ENCODE measurements around the gene GRID1.

DNA sequence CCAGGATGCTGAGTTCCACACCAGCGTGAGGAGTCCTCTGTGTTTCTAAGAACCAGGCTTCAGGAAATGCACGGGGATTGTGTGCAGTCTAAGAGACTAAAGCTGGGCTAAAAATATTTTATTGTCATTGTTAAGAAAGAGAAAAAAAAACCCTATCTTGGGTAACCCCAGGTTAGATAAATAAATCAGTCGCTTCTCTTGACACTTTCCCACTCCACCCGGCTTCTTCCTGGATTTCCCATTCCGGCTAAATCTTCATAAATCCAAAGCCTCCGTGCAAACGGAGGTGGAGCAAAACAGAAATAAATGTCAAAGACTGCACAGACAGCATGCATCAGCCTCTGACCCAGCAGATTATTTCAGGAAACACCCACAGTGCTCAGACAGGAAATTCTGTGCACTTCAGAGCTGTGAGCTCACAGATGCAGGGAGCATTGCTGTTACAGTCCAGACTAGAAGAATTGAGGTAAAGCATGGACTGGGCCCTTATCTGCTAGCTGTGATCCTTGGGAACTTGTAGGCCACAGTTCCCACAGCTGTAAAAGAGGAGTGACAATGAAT, 44.8 kb upstream of the GRID1 start:
- TF ChIP-seq, protein P1, sequence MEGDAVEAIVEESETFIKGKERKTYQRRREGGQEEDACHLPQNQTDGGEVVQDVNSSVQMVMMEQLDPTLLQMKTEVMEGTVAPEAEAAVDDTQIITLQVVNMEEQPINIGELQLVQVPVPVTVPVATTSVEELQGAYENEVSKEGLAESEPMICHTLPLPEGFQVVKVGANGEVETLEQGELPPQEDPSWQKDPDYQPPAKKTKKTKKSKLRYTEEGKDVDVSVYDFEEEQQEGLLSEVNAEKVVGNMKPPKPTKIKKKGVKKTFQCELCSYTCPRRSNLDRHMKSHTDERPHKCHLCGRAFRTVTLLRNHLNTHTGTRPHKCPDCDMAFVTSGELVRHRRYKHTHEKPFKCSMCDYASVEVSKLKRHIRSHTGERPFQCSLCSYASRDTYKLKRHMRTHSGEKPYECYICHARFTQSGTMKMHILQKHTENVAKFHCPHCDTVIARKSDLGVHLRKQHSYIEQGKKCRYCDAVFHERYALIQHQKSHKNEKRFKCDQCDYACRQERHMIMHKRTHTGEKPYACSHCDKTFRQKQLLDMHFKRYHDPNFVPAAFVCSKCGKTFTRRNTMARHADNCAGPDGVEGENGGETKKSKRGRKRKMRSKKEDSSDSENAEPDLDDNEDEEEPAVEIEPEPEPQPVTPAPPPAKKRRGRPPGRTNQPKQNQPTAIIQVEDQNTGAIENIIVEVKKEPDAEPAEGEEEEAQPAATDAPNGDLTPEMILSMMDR (tag by site-specific recombination; IDR thresholded peaks at IDR 0.05), result no peak
- TF ChIP-seq, protein P2, sequence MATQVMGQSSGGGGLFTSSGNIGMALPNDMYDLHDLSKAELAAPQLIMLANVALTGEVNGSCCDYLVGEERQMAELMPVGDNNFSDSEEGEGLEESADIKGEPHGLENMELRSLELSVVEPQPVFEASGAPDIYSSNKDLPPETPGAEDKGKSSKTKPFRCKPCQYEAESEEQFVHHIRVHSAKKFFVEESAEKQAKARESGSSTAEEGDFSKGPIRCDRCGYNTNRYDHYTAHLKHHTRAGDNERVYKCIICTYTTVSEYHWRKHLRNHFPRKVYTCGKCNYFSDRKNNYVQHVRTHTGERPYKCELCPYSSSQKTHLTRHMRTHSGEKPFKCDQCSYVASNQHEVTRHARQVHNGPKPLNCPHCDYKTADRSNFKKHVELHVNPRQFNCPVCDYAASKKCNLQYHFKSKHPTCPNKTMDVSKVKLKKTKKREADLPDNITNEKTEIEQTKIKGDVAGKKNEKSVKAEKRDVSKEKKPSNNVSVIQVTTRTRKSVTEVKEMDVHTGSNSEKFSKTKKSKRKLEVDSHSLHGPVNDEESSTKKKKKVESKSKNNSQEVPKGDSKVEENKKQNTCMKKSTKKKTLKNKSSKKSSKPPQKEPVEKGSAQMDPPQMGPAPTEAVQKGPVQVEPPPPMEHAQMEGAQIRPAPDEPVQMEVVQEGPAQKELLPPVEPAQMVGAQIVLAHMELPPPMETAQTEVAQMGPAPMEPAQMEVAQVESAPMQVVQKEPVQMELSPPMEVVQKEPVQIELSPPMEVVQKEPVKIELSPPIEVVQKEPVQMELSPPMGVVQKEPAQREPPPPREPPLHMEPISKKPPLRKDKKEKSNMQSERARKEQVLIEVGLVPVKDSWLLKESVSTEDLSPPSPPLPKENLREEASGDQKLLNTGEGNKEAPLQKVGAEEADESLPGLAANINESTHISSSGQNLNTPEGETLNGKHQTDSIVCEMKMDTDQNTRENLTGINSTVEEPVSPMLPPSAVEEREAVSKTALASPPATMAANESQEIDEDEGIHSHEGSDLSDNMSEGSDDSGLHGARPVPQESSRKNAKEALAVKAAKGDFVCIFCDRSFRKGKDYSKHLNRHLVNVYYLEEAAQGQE (tag by site-specific recombination; IDR thresholded peaks at IDR 0.05), result no peak
- TF ChIP-seq ZNF571 (tag by site-specific recombination; IDR thresholded peaks at IDR 0.05) (no peak), ZNF302 (tag by site-specific recombination; IDR thresholded peaks at IDR 0.05; ENCODE audit: low read depth) (no peak), REPIN1 (tag by site-specific recombination; IDR thresholded peaks at IDR 0.05; ENCODE audit: low read depth) (no peak), ZNF175 (tag by site-specific recombination; IDR thresholded peaks at IDR 0.05) (no peak), ZEB2 (tag by site-specific recombination; IDR thresholded peaks at IDR 0.05) (no peak), SP2 (tag by site-specific recombination; IDR thresholded peaks at IDR 0.05) (no peak)
